ENCODE measurements around the gene WEE1.
"Not testable (repeated sequence)": the region's sequence is repeated elsewhere in the genome, so short reads cannot be mapped to it uniquely, and the experiment has no call there.

The WEE1 gene

GRCh38 chr11:9573052-9573774, at the start of gene WEE1:
Gene WEE1, plus strand, starts transcription at chr11:9573670. Its CDS starts 264 bp downstream, at chr11:9573934.
- peak; percentile 99 for DNase-seq

- no peak for DNase-seq
These were observed 49.5 kb upstream of the WEE1 start for GRCh38 chr11:9524001-9524400.

- DNase-seq: no peak
These were observed 48.4 kb upstream of the WEE1 start for GRCh38 chr11:9525116-9525515.

- DNase-seq: no peak
These were observed 45.9 kb upstream of the WEE1 start for GRCh38 chr11:9527481-9528135.

- DNase-seq: no peak
These were observed 45.4 kb upstream of the WEE1 start for GRCh38 chr11:9528136-9528501.

- DNase-seq: no peak
These were observed 44.7 kb upstream of the WEE1 start for GRCh38 chr11:9528573-9529333.

- no peak for DNase-seq
These were observed 44.2 kb upstream of the WEE1 start for GRCh38 chr11:9529334-9529650.

- no peak for DNase-seq
These were observed 43.3 kb upstream of the WEE1 start for GRCh38 chr11:9530020-9530621.

GRCh38 chr11:9530901-9531625, 42.4 kb upstream of the WEE1 start:
- no peak for DNase-seq

GRCh38 chr11:9533058-9533457, 40.4 kb upstream of the WEE1 start:
- no peak for DNase-seq

- DNase-seq: no peak
These were observed 39.6 kb upstream of the WEE1 start for GRCh38 chr11:9533736-9534473.

GRCh38 chr11:9535189-9535781, 38.2 kb upstream of the WEE1 start:
- peak; percentile 91 for DNase-seq

- no peak for DNase-seq
These were observed 34.9 kb upstream of the WEE1 start for GRCh38 chr11:9538548-9538947.

GRCh38 chr11:9549216-9549615, 24.3 kb upstream of the WEE1 start:
- not testable (repeated sequence) for DNase-seq

GRCh38 chr11:9550191-9550628, 23.3 kb upstream of the WEE1 start:
- no peak for DNase-seq

- DNase-seq: no peak
These were observed 12.0 kb upstream of the WEE1 start for GRCh38 chr11:9561279-9561982.

GRCh38 chr11:9562716-9563115, 10.8 kb upstream of the WEE1 start:
- no peak for DNase-seq

GRCh38 chr11:9563196-9563730, 10.2 kb upstream of the WEE1 start:
- no peak for DNase-seq

- peak; percentile 83 for DNase-seq
These were observed 7.5 kb upstream of the WEE1 start for GRCh38 chr11:9565822-9566560.

GRCh38 chr11:9566561-9567063, 6.9 kb upstream of the WEE1 start:
- DNase-seq: no peak

Data from suppressor macrophage treated with lipopolysaccharide for 4 hours (primary cell).